GM19328 (cell line): ENCODE results near the gene PELI3.

ENCODE experiments used
- ATAC-seq: cut with Tn5 transposase; IDR thresholded peaks from one replicate; pipeline ENCODE4 v1.9.1; 2021; ENCODE audit warnings: mild to moderate bottlenecking, moderate library complexity; ENCODE audit not compliant: unreplicated experiment

Gene PELI3

GRCh38 chr11:66473608-66474515, 7.2 kb downstream of the PELI3 start:
- ATAC-seq, result no peak

- no peak for ATAC-seq
Observed at GRCh38 chr11:66475349-66476172, 8.9 kb downstream of the PELI3 start.

GRCh38 chr11:66476173-66476840, 9.6 kb downstream of the PELI3 start:
- ATAC-seq, result no peak

- no peak for ATAC-seq
Observed at GRCh38 chr11:66476841-66477251, 10.1 kb downstream of the PELI3 start.

GRCh38 chr11:66477263-66478201, 10.8 kb downstream of the PELI3 start:
- ATAC-seq, result no peak

GRCh38 chr11:66478729-66479393, 12.2 kb downstream of the PELI3 start:
- ATAC-seq, result no peak

GRCh38 chr11:66479394-66480116, 12.8 kb downstream of the PELI3 start:
- peak; percentile 7 for ATAC-seq

- peak; percentile 87 for ATAC-seq
Observed at GRCh38 chr11:66480117-66480938, 13.6 kb downstream of the PELI3 start, which contains the start of gene DPP3. Gene DPP3, plus strand, starts transcription at chr11:66480434. Its CDS starts 1,767 bp downstream, at chr11:66482201.

- no peak for ATAC-seq
Observed at GRCh38 chr11:66484806-66485380, 18.2 kb downstream of the PELI3 start.

GRCh38 chr11:66488957-66489356, 22.3 kb downstream of the PELI3 start:
- ATAC-seq, result no peak

GRCh38 chr11:66489636-66490035, 22.9 kb downstream of the PELI3 start:
- ATAC-seq, result no peak

GRCh38 chr11:66491315-66491935, 24.7 kb downstream of the PELI3 start:
- no peak for ATAC-seq

GRCh38 chr11:66492161-66492865, 25.6 kb downstream of the PELI3 start:
- ATAC-seq, result no peak

- no peak for ATAC-seq
Observed at GRCh38 chr11:66493130-66493529, 26.4 kb downstream of the PELI3 start.

- ATAC-seq, result no peak
Observed at GRCh38 chr11:66494458-66494857, 27.8 kb downstream of the PELI3 start.

- no peak for ATAC-seq
Observed at GRCh38 chr11:66494935-66495334, 28.2 kb downstream of the PELI3 start.
